Sciatic nerve (tissue), 2 donors: ENCODE measurements around the gene NAGPA. TPM values are rescaled to one million over a fixed set of nuclear protein-coding genes. Genes with fewer than 3 reads are reported as not detected.

ENCODE experiments used
- ATAC-seq: fragments of 200-7000 bp; cut with Tn5 transposase; one replicate; pipeline ENCODE4 v1.9.1; 2020; ENCODE audit warnings: mild to moderate bottlenecking, moderate library complexity
- DNase-seq: peaks from one replicate; pipeline ENCODE4 v3.0.0-alpha.2; 2020; ENCODE audit warnings: low spot score
- intact Hi-C: fragments of 100-400 bp; cut with DNase I; formaldehyde crosslinking; loops from one replicate; pipeline ENCODE4 v1.14.2; 2022
- total RNA-seq: library from RNA; stranded (reverse); fragmentation: NEBNext Ultra II Directional; extraction: Animal tissue kit (Norgen Biotek cat#: 25700); gene quantifications from one replicate; pipeline ENCODE4 v1.2.1, GENCODE V29; 2021
- donor health status: DM: no; HTN: no; CAD: no.
- donor health status: DM: no; HTN: no; CAD: no.

The NAGPA gene
- total RNA-seq, 1 donor from 2014 or later: 11.5 TPM

DNA sequence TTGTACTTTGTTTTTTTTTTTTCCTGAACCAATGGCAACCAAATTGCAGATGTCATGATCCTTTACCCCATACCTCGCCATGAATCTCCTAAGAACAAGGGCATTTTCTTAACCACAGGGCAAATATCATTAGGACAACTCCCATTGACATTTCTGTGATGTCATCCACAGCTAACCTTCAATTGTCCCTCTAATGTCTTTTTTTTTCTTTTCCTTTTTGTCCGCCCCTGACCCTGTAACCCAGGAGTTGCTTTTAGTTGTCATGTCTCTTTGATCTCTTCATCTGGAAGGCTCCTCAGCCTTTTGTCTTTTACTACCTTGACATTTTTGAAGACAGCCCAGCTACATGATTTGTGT lies 410 bp upstream of the NAGPA start:
- ATAC-seq: no peak
- intact Hi-C loops: no loop called here

GRCh38 chr16:5032748-5033167 lies 977 bp downstream of the NAGPA start:
- ATAC-seq: no peak
- intact Hi-C loops: no loop called here
- no peak for DNase-seq

More for the DNA sequence above, 410 bp upstream of the NAGPA start:
- no peak for DNase-seq

DNA sequence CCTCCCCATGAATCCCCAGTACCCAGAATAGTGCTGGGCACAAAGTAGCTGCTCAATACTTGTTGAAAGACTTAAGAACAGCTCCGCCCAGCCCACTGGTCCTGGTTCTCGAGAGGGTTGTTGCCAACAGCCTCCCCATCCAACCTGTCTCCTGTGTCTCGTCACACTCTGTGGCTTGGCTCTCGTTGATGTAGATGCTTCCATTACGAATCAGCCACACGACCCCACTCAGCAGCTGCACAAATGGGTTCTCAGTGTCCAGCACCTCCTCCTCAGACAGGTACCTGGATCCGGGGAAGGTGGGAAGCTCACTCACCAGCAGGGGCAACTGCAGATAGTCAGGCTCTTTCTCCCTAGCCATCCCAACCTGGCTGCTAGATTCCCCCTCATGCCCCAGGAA lies 2.1 kb downstream of the NAGPA start:
- intact Hi-C loops: no loop called here
- ATAC-seq: no peak
- DNase-seq: no peak

DNA sequence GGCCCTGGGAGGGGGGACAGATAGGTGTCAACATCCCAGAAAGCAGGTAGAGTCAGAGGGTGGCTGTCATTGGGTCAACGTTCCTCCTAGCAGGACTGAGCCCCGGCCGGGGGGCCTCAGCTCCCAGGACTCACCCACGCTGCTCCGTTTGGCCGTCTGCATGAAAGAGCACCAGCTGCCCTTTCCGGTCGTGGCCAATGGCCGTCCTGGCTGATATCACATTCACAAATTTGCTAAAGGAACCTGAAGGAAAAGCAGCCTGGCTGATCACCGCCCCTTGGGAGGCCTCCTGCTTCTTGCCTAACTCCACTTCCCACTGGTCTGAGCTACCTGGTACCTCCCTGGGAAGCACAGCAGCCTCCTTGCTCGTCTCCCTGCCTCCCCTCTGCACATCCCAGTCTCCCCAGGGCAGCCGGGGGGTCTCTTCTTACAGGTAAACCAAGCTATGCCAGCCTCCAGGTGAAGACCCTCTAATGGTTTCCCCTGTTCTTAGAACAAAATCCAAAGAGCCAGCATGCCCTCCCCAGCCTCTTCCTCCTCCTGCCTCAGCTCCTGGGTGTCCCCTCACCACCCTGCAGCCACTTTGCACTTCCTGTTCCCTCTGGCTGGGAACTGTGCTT lies 3.4 kb downstream of the NAGPA start:
- intact Hi-C loops: no loop called here
- DNase-seq (no peak), ATAC-seq (no peak)

GRCh38 chr16:5028950-5029475 lies 4.7 kb downstream of the NAGPA start:
- no peak for DNase-seq

DNA sequence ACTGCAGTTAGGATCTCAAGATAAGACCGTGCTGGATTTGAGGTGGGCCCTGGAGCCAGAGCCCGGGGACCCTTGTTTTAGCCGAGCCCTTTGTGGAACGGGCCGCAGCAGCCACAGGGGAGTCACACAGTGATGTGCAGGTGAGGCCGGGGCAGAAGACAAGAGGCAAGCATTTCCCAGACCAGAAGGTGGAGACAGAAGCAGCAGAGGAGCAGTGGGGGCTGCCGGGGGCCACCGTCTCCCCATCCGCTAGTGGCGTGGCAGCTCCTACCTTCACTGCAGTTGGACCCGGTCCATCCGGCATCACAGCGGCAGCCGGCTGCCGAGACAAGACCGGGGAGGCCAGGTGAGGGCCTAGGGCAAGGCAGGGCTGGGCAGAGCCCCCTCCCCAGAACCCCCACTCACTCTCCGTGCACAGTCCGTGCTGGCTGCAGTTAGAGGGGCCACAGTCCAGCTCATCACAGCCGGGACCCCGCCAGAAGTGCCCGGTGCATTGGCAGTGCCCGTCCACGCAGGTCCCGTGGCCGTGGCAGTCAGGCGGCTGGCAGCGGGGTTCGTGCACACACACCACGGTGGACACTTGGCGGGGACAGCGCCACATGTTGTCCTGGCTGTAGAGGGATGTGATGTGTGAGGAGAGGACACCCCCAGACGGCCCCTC lies 6.0 kb downstream of the NAGPA start:
- intact Hi-C loops: no loop called here
- no peak for DNase-seq
- ATAC-seq: no peak

More at GRCh38 chr16:5028950-5029475, 4.7 kb downstream of the NAGPA start:
- no peak for ATAC-seq
- intact Hi-C loops: no loop called here

- ATAC-seq (no peak), DNase-seq (no peak)
- intact Hi-C loops: no loop called here
Observed at GRCh38 chr16:5027086-5027485, 6.6 kb downstream of the NAGPA start.

DNA sequence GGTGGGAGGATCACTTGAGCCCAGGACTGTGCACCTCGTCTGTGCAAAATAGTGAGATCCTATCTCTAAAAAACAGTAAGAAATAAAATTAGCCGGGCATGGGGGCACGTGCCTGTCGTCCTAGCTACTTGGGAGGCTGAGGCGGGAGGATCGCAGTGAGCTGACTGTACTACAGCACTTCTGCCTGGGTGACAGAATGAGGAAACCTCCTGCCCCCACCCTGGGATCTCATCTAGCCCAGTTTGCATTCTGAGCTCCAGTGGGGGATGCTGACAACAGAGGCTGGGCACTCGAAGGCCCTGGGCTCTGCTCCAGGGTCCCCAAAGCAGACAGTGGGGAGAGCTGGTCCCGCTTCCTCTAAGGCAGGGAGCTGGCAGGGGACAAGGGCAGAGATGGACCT lies 7.1 kb downstream of the NAGPA start:
- intact Hi-C loops: no loop called here
- DNase-seq: no peak
- ATAC-seq: no peak

DNA sequence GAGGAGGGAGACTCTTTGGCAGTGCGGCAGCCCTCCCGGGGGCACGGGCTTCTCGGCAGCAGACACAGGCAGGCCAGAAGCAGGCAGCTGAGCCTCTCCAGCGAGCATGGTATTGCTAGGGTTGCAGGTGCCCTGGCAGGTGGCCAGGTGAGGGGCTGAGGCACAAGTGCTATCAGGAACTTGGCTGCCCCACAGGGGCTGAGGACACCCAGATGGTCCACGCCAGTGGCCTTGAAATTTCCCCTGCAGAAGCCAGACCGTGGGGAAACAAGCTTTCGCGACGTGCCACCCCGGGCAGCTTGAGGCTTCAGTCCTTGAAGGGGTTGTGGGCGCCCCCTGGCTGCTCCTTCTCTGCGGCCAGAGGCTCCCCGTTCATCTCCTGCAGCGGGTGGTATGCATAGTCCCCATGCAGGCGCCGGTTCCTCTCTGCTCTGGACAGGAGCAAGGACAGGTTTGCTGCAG lies 8.5 kb downstream of the NAGPA start:
- intact Hi-C loops: no loop called here
- DNase-seq (peak; percentile 77), ATAC-seq (peak; percentile 47)

GRCh38 chr16:5024632-5025031 lies 9.1 kb downstream of the NAGPA start:
- ATAC-seq: no peak
- intact Hi-C loops: loop anchor here (5.0 kb wide), 1 partner anchor 67 kb away; the partner anchor contains the start of gene SEC14L5
- no peak for DNase-seq

DNA sequence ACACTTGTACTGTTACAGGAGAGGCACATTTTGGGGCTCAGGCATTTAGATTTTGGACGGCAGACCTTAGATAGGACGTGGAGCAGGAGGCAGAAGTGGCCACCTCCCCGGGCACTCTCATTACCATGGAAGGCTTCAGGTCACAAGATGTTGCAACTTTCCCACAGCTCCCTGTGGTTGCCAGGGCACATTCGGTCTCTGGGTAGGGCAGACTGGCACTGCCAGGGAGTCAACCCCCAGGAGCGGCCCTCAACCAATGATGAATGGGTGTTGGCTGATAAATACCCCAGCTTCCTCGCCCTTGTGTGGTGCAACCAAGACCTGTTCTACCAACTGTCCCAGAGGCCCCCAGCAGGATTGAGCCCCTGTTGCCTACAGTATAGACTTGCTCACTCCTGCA lies 11.2 kb downstream of the NAGPA start:
- intact Hi-C loops: loop anchor here (5.0 kb wide), 1 partner anchor 65 kb away; the partner anchor contains the start of gene SEC14L5
- DNase-seq (no peak), ATAC-seq (no peak)

- DNase-seq (no peak), ATAC-seq (peak; percentile 35)
- intact Hi-C loops: loop anchor here (5.0 kb wide), 1 partner anchor 63 kb away; the partner anchor contains the start of gene SEC14L5
Observed at GRCh38 chr16:5020551-5020950, 13.2 kb downstream of the NAGPA start.

GRCh38 chr16:5019775-5020174 lies 14.0 kb downstream of the NAGPA start:
- ATAC-seq: no peak
- no peak for DNase-seq
- intact Hi-C loops: loop anchor here (5.0 kb wide), 1 partner anchor 62 kb away; the partner anchor contains the start of gene SEC14L5

DNA sequence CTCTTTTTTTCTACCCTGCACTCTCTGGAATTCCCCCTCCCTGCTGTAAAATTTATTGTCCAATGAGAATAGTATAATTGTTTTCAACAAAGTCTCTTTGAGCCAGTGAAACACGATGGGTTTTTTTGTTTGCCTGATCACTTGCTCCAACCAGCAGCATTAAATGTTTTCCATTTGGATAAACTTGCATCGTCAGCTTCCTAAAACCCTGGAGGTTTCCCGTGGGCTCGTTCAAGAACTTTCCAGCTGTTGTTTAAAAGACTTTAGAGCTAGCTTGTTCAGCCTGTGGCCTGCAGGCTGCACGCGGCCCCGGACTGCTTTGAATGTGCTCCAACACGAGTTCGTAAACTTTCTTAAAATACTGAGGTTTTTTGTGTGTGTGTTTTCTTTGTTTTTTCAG lies 14.9 kb downstream of the NAGPA start:
- ATAC-seq (peak; percentile 92), DNase-seq (peak; percentile 80)
- intact Hi-C loops: no loop called here

DNA sequence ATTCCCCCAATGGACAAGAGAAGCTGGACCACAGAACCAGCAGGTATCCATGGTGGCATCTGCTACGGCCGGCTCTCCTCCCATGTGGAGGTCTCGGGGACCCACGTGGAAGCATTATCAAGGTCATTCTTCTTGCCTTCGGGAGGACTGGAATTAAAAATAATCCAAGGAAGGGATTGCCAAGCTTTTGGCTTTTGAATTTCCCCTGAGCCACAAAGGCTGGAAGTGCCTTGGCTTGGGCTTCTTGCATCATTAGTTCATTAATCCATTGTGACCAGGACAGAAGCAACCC lies 16.1 kb downstream of the NAGPA start:
- no peak for ATAC-seq
- no peak for DNase-seq
- intact Hi-C loops: no loop called here

GRCh38 chr16:5016967-5017677 lies 16.6 kb downstream of the NAGPA start:
- intact Hi-C loops: no loop called here
- ATAC-seq (no peak), DNase-seq (no peak)

DNA sequence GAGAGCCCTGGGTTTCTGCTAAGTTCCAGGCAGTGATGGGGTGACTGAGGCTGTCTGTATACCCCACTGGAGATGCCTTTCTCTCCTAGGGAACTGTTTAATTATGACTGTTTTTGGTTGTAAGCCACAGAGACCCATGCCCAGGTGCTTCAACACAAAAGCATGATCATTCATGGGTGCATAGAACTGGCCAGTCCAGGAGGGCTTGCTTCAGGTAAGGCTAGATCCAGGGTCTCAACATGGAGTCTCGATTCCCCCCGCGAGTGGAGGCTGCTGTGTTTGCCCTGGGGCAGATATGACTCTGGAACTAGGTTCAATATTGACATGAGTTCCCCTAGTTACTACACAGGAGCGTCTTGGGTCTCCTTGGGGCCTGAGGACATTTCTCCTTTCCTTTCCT lies 17.8 kb downstream of the NAGPA start:
- intact Hi-C loops: no loop called here
- DNase-seq: no peak
- ATAC-seq: no peak

GRCh38 chr16:5015351-5015750 lies 18.4 kb downstream of the NAGPA start:
- DNase-seq: no peak
- intact Hi-C loops: no loop called here
- no peak for ATAC-seq

DNA sequence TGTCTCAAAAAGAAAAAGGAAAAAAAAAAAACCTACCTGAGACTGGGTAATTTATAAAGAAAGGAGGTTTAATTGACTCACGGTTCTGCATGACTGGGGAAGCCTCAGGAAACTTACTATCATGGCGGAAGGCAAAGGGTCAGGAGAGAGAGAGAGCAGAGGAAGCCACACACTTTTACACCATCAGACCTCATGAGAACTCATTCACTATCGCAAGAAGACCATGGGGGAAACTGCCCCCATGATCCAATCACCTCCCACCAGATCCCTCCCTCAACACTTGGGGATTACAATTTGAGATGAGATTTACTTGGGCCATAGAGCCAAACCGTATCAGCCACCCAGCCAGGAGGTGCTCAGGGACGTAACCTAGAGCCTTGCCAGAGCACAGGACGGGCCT lies 20.8 kb downstream of the NAGPA start:
- no peak for ATAC-seq
- intact Hi-C loops: no loop called here
- no peak for DNase-seq

DNA sequence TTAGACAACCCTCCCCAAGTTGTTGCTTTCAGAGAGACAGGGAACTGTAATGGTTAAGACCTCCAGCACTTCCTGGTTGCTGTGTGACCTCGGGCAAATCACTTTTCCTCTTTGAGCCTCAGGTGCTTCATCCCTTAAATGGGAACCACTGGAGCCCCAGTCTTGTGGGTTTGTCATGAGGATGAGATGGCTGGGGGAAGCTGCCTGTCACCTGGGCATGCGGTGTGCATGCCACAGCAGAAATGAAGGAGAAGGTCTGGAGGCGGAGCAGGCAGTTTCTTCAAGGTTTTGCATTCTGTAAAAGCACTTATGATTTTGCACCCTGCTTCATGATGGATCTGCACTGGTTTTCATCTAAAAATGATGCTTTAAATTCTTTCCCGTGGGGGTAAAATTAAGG lies 22.1 kb downstream of the NAGPA start:
- DNase-seq: no peak
- intact Hi-C loops: no loop called here
- no peak for ATAC-seq
